Fibroblast of lung (primary cell): ENCODE data around the gene USP46. TPM values are rescaled to one million over a fixed set of nuclear protein-coding genes. Genes with fewer than 3 reads are reported as not detected.
A peak's percentile ranks its signal among the peaks of the same experiment; 100 is the strongest.

ENCODE experiments used
- DNase-seq, 2 donors: peaks; one replicate each; pipeline versions ENCODE4 v3.0.0 to v3.0.0-alpha.2; 2010; ENCODE audit warnings: low read depth in 2 of 2
- H2AFZ ChIP-seq: 2 replicates; pipeline ENCODE4 v1.5.1; 2012; ENCODE audit warnings: low read length, control low read depth, inconsistent platforms
- H3K27ac ChIP-seq: 2 replicates; pipeline ENCODE4 v1.5.1; 2011; ENCODE audit warnings: low read length, control low read depth; ENCODE audit not compliant: insufficient read depth
- H3K27me3 ChIP-seq: 2 replicates; pipeline ENCODE4 v1.5.1; 2011; ENCODE audit warnings: mild to moderate bottlenecking, low read length; ENCODE audit not compliant: control insufficient read depth, insufficient read depth
- H3K36me3 ChIP-seq: 2 replicates; pipeline ENCODE4 v1.5.1; 2011; ENCODE audit warnings: low read length; ENCODE audit not compliant: control insufficient read depth, insufficient read depth
- H3K4me1 ChIP-seq: 2 replicates; pipeline ENCODE4 v1.5.1; 2011; ENCODE audit warnings: low read length; ENCODE audit not compliant: control insufficient read depth, insufficient read depth; ENCODE audit errors: extremely low read depth
- H3K4me2 ChIP-seq: 2 replicates; pipeline ENCODE4 v1.5.1; 2011; ENCODE audit warnings: low read length, control low read depth; ENCODE audit not compliant: insufficient read depth; ENCODE audit errors: extremely low read depth
- H3K4me3 ChIP-seq, 4 experiments: fragments of 200-600 bp in 1 of 4; sonication (generic) in 1 of 4; replicated peaks in 1 of 4; 2 replicates each; pipeline ENCODE4 v1.5.1; 2011 to 2016; ENCODE audit warnings: low read length in 4 of 4, low read depth in 3 of 4, mild to moderate bottlenecking in 3 of 4, control low read depth in 2 of 4, inconsistent platforms in 1 of 4, mixed read lengths in 1 of 4; ENCODE audit not compliant: insufficient read depth in 1 of 4; ENCODE audit errors: control extremely low read depth in 1 of 4
- H3K79me2 ChIP-seq: 2 replicates; pipeline ENCODE4 v1.5.1; 2012; ENCODE audit warnings: mild to moderate bottlenecking, low read length, inconsistent platforms; ENCODE audit not compliant: control insufficient read depth, insufficient read depth
- H3K9ac ChIP-seq: 2 replicates; pipeline ENCODE4 v1.5.1; 2011; ENCODE audit warnings: mild to moderate bottlenecking, low read length, control low read depth; ENCODE audit not compliant: insufficient read depth
- H3K9me3 ChIP-seq: 2 replicates; pipeline ENCODE4 v1.5.1; 2012; ENCODE audit warnings: low read depth, low read length; ENCODE audit not compliant: control insufficient read depth, insufficient read depth
- H4K20me1 ChIP-seq: 2 replicates; pipeline ENCODE4 v1.5.1; 2011; ENCODE audit warnings: low read length; ENCODE audit not compliant: control insufficient read depth, insufficient read depth; ENCODE audit errors: extremely low read depth
- CTCF ChIP-seq, 2 donors: IDR thresholded peaks in 1 of 2; conservative IDR thresholded peaks in 1 of 2; 1 replicate in 1 of 2; 2 replicates in 1 of 2; pipeline ENCODE4 v1.5.1; 2011 to 2012; ENCODE audit warnings: low read length in 2 of 2, control low read depth in 1 of 2, inconsistent platforms in 1 of 2, low read depth in 1 of 2, mild to moderate bottlenecking in 1 of 2
- EZH2 ChIP-seq: IDR thresholded peaks from 2 replicates; pipeline ENCODE4 v1.5.1; 2012; ENCODE audit warnings: low read length, control low read depth, mild to moderate bottlenecking; ENCODE audit errors: missing control alignments
- polyA plus RNA-seq, 2 donors: library from polyadenylated mRNA; depleted of rRNA in 1 of 2; stranded (reverse) in 1 of 2; unstranded in 1 of 2; fragments of >200 nt; gene quantifications; 2 replicates each; pipeline ENCODE4 v1.2.1, GENCODE V29; 2011 to 2012; ENCODE audit warnings: missing spikeins in 1 of 2
- total RNA-seq: library from RNA; depleted of rRNA; stranded (reverse); fragments of >200 nt; gene quantifications from 2 replicates; pipeline ENCODE4 v1.2.1, GENCODE V29; 2014

Gene USP46
- total and polyA plus RNA-seq, 2 donors (not counting 1 experiment from before 2014, with no cell fraction given), result 14.4 to 21.8 TPM

- peak; percentile 70 to 88 for DNase-seq
- Histone ChIP-seq H2AFZ (no peak overlapping the region), H3K27ac (peak overlapping the region; percentile 10), H3K4me2 (peak overlapping the region; percentile 2), H3K79me2 (no peaks in the 10 kb centered on the region), H3K9ac (no peak overlapping the region), H3K36me3 (no peaks in the 10 kb centered on the region), H3K27me3 (no peaks in the 10 kb centered on the region), H3K9me3 (no peaks in the 10 kb centered on the region), H3K4me1 (peaks cover 11% of the 10 kb centered on the region), H4K20me1 (no peaks in the 10 kb centered on the region), H3K4me3 (no peak overlapping the region)
- TF ChIP-seq EZH2 (no peak), CTCF (conservative IDR thresholded peaks at IDR 0.05 in 1 of 2, IDR thresholded peaks at IDR 0.05 in 1 of 2; ENCODE audit: low read depth in 1 of 2, low read length in 2 of 2) (no peak)
These were observed 86.1 kb downstream of the USP46 start for GRCh38 chr4:52572936-52573485.

- Histone ChIP-seq H3K9ac (no peak overlapping the region), H3K36me3 (no peaks in the 10 kb centered on the region), H4K20me1 (no peaks in the 10 kb centered on the region), H3K79me2 (no peaks in the 10 kb centered on the region), H3K27me3 (no peaks in the 10 kb centered on the region), H3K4me2 (no peak overlapping the region), H3K27ac (no peak overlapping the region), H3K9me3 (no peaks in the 10 kb centered on the region), H3K4me1 (peaks cover 4% of the 10 kb centered on the region), H2AFZ (no peak overlapping the region), H3K4me3 (no peak overlapping the region)
- TF ChIP-seq CTCF (conservative IDR thresholded peaks at IDR 0.05 in 1 of 2, IDR thresholded peaks at IDR 0.05 in 1 of 2; ENCODE audit: low read depth in 1 of 2, low read length in 2 of 2) (no peak), EZH2 (no peak)
- DNase-seq, result no peak
These were observed 90.8 kb downstream of the USP46 start for GRCh38 chr4:52568351-52568750.

GRCh38 chr4:52566136-52567031 lies 92.7 kb downstream of the USP46 start:
- Histone ChIP-seq H3K36me3 (no peaks in the 10 kb centered on the region), H3K4me3 (no peak overlapping the region), H3K9ac (no peak overlapping the region), H3K4me1 (peaks cover 2% of the 10 kb centered on the region), H3K79me2 (no peaks in the 10 kb centered on the region), H3K4me2 (no peak overlapping the region), H3K9me3 (no peaks in the 10 kb centered on the region), H3K27ac (no peak overlapping the region), H2AFZ (no peak overlapping the region), H3K27me3 (no peaks in the 10 kb centered on the region), H4K20me1 (no peaks in the 10 kb centered on the region)
- TF ChIP-seq CTCF (conservative IDR thresholded peaks at IDR 0.05 in 1 of 2, IDR thresholded peaks at IDR 0.05 in 1 of 2; ENCODE audit: low read depth in 1 of 2, low read length in 2 of 2), result no peak
- TF ChIP-seq EZH2, result no peak
- DNase-seq, result peak in 1 of 2 donors; percentile 19
